Karpas-422 (cell line): ENCODE results near the gene KCNN3. TPM values are rescaled to one million over a fixed set of nuclear protein-coding genes. Genes with fewer than 3 reads are reported as not detected.

Source experiments
- DNase-seq: peaks from one replicate; pipeline ENCODE4 v3.0.0-alpha.2; 2015
- H2AFZ ChIP-seq: fragments of 200-600 bp; sonication (generic); 2 replicates; pipeline ENCODE4 v1.6.1; 2014; ENCODE audit warnings: antibody characterized with exemption, low read length, mixed read lengths
- H3K27ac ChIP-seq: fragments of 200-600 bp; sonication (generic); 2 replicates; pipeline ENCODE4 v1.5.1; 2014; ENCODE audit warnings: mild to moderate bottlenecking, low read length, moderate library complexity
- H3K27me3 ChIP-seq: fragments of 200-600 bp; sonication (generic); 2 replicates; pipeline ENCODE4 v1.6.1; 2014; ENCODE audit warnings: low read length, mixed read lengths
- H3K36me3 ChIP-seq: fragments of 200-600 bp; sonication (generic); 2 replicates; pipeline ENCODE4 v1.6.1; 2014; ENCODE audit warnings: low read length, mixed read lengths; ENCODE audit not compliant: insufficient read depth
- H3K4me1 ChIP-seq: fragments of 200-600 bp; sonication (generic); 2 replicates; pipeline ENCODE4 v1.6.1; 2014; ENCODE audit warnings: mild to moderate bottlenecking, low read length, mixed read lengths
- H3K4me2 ChIP-seq: fragments of 200-600 bp; sonication (generic); 2 replicates; pipeline ENCODE4 v1.6.1; 2014; ENCODE audit warnings: low read length, low read depth, mild to moderate bottlenecking; ENCODE audit not compliant: poor library complexity, severe bottlenecking
- H3K4me3 ChIP-seq: fragments of 200-600 bp; sonication (generic); 2 replicates; pipeline ENCODE4 v1.5.1; 2014; ENCODE audit warnings: mild to moderate bottlenecking, antibody characterized with exemption, low read length, mixed read lengths
- H3K79me2 ChIP-seq: fragments of 200-600 bp; sonication (generic); 2 replicates; pipeline ENCODE4 v1.6.1; 2014; ENCODE audit warnings: mild to moderate bottlenecking, low read length, mixed read lengths
- H3K9ac ChIP-seq: fragments of 200-600 bp; sonication (generic); 2 replicates; pipeline ENCODE4 v1.6.0; 2014; ENCODE audit warnings: low read length
- H3K9me2 ChIP-seq: fragments of 200-600 bp; sonication (generic), shearing (Covaris generic); replicated peaks from 2 replicates; pipeline ENCODE4 v1.6.0; 2014; ENCODE audit warnings: mild to moderate bottlenecking, low read length, moderate library complexity; ENCODE audit not compliant: insufficient read depth
- H3K9me3 ChIP-seq: fragments of 300-700, 200-600 bp; sonication (generic); 2 replicates; pipeline ENCODE4 v1.6.1; 2014; ENCODE audit warnings: low read length, mixed read lengths
- H4K20me1 ChIP-seq: fragments of 200-600 bp; sonication (generic); 2 replicates; pipeline ENCODE4 v1.6.1; 2014; ENCODE audit warnings: mild to moderate bottlenecking, antibody characterized with exemption, low read length, low read depth; ENCODE audit not compliant: insufficient read depth
- total RNA-seq: library from RNA; depleted of rRNA; stranded (reverse); fragments of >200 nt; shearing (Covaris generic); gene quantifications from 2 replicates; pipeline ENCODE4 v1.2.3, GENCODE V29; 2014; ENCODE audit warnings: low replicate concordance

The KCNN3 gene
- total RNA-seq, 1 experiment from 2014 or later = 68.2 TPM

- Histone ChIP-seq H3K79me2 (no peaks in the 10 kb centered on the region; the same call in 1 of the 2 replicates), H2AFZ (no peak overlapping the region), H3K9me2 (no peaks in the 10 kb centered on the region), H3K36me3 (no peaks in the 10 kb centered on the region; the same call in 1 of the 2 replicates), H4K20me1 (no peaks in the 10 kb centered on the region), H3K9me3 (no peaks in the 10 kb centered on the region), H3K27ac (no peak overlapping the region), H3K4me1 (no peaks in the 10 kb centered on the region), H3K9ac (no peak overlapping the region), H3K4me2 (no peak overlapping the region), H3K27me3 (no peaks in the 10 kb centered on the region), H3K4me3 (no peak overlapping the region)
- no peak for DNase-seq
Measured at GRCh38 chr1:154750681-154751665, 119.1 kb downstream of the KCNN3 start.

DNA sequence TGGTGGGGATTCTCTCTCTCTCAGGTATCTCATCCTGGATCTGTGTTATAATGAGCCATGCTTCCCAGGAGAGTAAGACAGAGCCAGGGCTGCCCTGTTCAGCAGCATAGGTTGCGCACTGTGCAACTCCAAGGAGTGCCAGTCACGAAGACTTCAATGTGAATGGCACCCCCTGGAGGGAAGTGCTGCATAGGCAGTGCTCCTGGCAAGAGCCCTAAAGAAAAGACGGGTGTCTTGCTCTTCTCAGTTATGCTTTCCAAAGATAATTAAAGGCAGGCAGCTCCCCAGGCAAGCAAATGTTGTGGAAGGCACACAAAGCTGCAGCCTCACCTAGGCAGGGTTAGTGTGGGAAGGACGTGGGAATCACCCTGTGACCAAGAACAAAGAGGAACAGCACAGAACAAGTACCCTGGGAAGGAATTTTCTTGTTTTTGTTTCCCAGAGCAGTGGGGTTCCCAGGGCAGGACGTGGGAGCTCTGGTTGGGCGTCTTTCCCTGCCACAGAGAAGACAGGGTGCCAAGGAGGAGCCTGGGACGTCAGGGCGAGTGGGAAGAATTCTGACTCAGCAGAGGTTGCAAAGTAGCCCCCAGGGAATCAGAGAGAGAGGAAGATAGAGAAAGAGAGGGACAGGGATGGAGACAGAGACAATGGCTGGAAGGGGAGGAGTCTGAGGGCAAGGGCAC lies 120.9 kb downstream of the KCNN3 start:
- peak; percentile 62 for DNase-seq
- Histone ChIP-seq H3K36me3 (no peaks in the 10 kb centered on the region), H3K4me3 (no peak overlapping the region), H3K9me2 (no peaks in the 10 kb centered on the region), H3K9me3 (no peaks in the 10 kb centered on the region), H3K4me1 (no peaks in the 10 kb centered on the region), H3K79me2 (no peaks in the 10 kb centered on the region), H3K27ac (no peak overlapping the region), H4K20me1 (no peaks in the 10 kb centered on the region), H3K4me2 (no peak overlapping the region), H3K27me3 (no peaks in the 10 kb centered on the region), H2AFZ (no peak overlapping the region), H3K9ac (no peak overlapping the region)

DNA sequence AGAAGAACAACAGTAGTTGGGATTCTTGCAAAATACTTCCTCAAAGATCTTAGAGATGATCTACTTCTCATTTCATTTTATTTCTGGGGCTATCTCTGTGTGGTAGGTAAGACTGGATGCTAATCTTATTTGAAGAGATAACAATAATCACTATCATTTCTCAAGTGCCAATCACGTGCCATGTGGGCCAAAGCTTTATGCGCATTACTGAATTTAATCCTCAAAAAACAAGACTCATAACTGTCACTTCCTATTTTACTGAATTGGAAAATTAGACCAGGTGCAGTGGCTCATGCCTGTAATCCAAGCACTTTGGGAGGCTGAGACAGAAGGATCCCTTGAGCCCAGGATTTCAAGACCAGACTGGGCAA lies 121.7 kb downstream of the KCNN3 start:
- no peak overlapping the region for H2AFZ ChIP-seq
- no peak for DNase-seq
- no peaks in the 10 kb centered on the region for H3K4me1 ChIP-seq
- no peak overlapping the region for H3K27ac ChIP-seq
- H3K9me2 ChIP-seq = no peaks in the 10 kb centered on the region
- no peaks in the 10 kb centered on the region for H4K20me1 ChIP-seq
- H3K27me3 ChIP-seq = no peaks in the 10 kb centered on the region
- no peak overlapping the region for H3K4me2 ChIP-seq
- H3K79me2 ChIP-seq = no peaks in the 10 kb centered on the region
- no peaks in the 10 kb centered on the region for H3K9me3 ChIP-seq
- no peaks in the 10 kb centered on the region for H3K36me3 ChIP-seq
- no peak overlapping the region for H3K9ac ChIP-seq
- no peak overlapping the region for H3K4me3 ChIP-seq

- Histone ChIP-seq H3K4me2 (no peak overlapping the region), H3K79me2 (no peaks in the 10 kb centered on the region), H3K9me3 (no peaks in the 10 kb centered on the region), H4K20me1 (no peaks in the 10 kb centered on the region), H3K9ac (no peak overlapping the region), H3K4me1 (no peaks in the 10 kb centered on the region), H3K27ac (no peak overlapping the region), H3K27me3 (no peaks in the 10 kb centered on the region), H3K36me3 (no peaks in the 10 kb centered on the region), H3K9me2 (no peaks in the 10 kb centered on the region), H3K4me3 (no peak overlapping the region), H2AFZ (no peak overlapping the region)
- no peak for DNase-seq
Measured at GRCh38 chr1:154747740-154748404, 122.2 kb downstream of the KCNN3 start.

DNA sequence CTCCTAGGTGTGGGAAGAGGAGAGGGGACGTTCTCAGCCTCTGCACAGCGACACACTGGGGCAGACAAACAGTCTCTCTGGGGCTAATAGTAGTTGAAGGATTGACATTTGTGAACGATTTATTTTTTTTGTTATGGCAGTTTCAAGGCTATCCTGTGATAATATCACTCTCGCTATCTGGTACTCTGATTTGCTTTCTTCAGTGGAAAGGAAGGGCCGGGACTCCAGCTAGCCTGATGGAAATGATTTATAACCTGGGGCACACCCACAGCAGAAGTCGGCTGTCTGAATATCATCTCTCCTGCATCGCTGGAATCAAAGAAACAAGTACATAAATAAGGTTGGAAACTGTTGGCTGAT lies 122.7 kb downstream of the KCNN3 start:
- Histone ChIP-seq H3K9me3 (no peaks in the 10 kb centered on the region), H4K20me1 (no peaks in the 10 kb centered on the region), H3K4me2 (no peak overlapping the region), H3K9me2 (no peaks in the 10 kb centered on the region), H3K9ac (no peak overlapping the region), H3K36me3 (0 out of 2 replicates have a peak, but pooled peaks cover 3% of the 10 kb centered on the region), H3K27me3 (no peaks in the 10 kb centered on the region), H3K4me1 (no peaks in the 10 kb centered on the region), H3K79me2 (no peaks in the 10 kb centered on the region), H2AFZ (no peak overlapping the region), H3K4me3 (no peak overlapping the region), H3K27ac (no peak overlapping the region)
- DNase-seq = no peak

GRCh38 chr1:154746622-154747299 lies 123.3 kb downstream of the KCNN3 start:
- Histone ChIP-seq H2AFZ (no peak overlapping the region), H3K27me3 (no peaks in the 10 kb centered on the region), H3K79me2 (no peaks in the 10 kb centered on the region), H4K20me1 (no peaks in the 10 kb centered on the region), H3K4me1 (no peaks in the 10 kb centered on the region), H3K9me3 (no peaks in the 10 kb centered on the region), H3K27ac (no peak overlapping the region), H3K9me2 (no peaks in the 10 kb centered on the region), H3K36me3 (0 out of 2 replicates have a peak, but pooled peaks cover 6% of the 10 kb centered on the region), H3K4me3 (no peak overlapping the region), H3K9ac (no peak overlapping the region), H3K4me2 (no peak overlapping the region)
- no peak for DNase-seq

- Histone ChIP-seq H3K4me2 (no peak overlapping the region), H2AFZ (no peak overlapping the region), H3K27me3 (no peaks in the 10 kb centered on the region), H3K36me3 (peaks cover 11% of the 10 kb centered on the region; the same call in 1 of the 2 replicates), H3K79me2 (no peaks in the 10 kb centered on the region), H3K9me2 (no peaks in the 10 kb centered on the region), H4K20me1 (no peaks in the 10 kb centered on the region), H3K9me3 (no peaks in the 10 kb centered on the region), H3K27ac (no peak overlapping the region), H3K4me1 (peaks cover 4% of the 10 kb centered on the region; the same call in 1 of the 2 replicates), H3K9ac (no peak overlapping the region), H3K4me3 (no peak overlapping the region)
- no peak for DNase-seq
Measured at GRCh38 chr1:154745750-154746425, 124.2 kb downstream of the KCNN3 start.
